OCI-LY3 (cell line): ENCODE data around the gene MGST3.

Experiments
- H2AFZ ChIP-seq: fragments of 200-600, 300-600 bp; shearing (Covaris generic); 2 replicates; pipeline ENCODE4 v1.6.0; 2014; ENCODE audit warnings: antibody characterized with exemption, low read depth, low read length
- H3K27ac ChIP-seq: fragments of 200-600, 300-600 bp; sonication (generic); 2 replicates; pipeline ENCODE4 v1.5.1; 2014; ENCODE audit warnings: mild to moderate bottlenecking, low read length, moderate library complexity, mixed read lengths
- H3K27me3 ChIP-seq: fragments of 200-600, 300-600 bp; sonication (generic); 2 replicates; pipeline ENCODE4 v1.6.1; 2014; ENCODE audit warnings: low read depth, low read length, mixed read lengths
- H3K36me3 ChIP-seq: fragments of 200-600, 300-600 bp; sonication (generic); replicated peaks from 2 replicates; pipeline ENCODE3; 2014; ENCODE audit warnings: low read depth, low read length, mixed read lengths
- H3K4me1 ChIP-seq: fragments of 300-600, 200-600 bp; sonication (generic); 2 replicates; pipeline ENCODE4 v1.6.1; 2014; ENCODE audit warnings: low read length, mixed read lengths
- H3K4me2 ChIP-seq: fragments of 200-600, 300-600 bp; sonication (generic); 2 replicates; pipeline ENCODE4 v1.6.1; 2014; ENCODE audit warnings: low read length, mixed read lengths
- H3K4me3 ChIP-seq: fragments of 300-600, 200-600 bp; sonication (generic); 2 replicates; pipeline ENCODE4 v1.5.1; 2014; ENCODE audit warnings: antibody characterized with exemption, mild to moderate bottlenecking, low read length, moderate library complexity
- H3K79me2 ChIP-seq: fragments of 300-600, 200-600 bp; shearing (Covaris generic); 2 replicates; pipeline ENCODE4 v1.6.1; 2014; ENCODE audit warnings: mild to moderate bottlenecking, low read length, mixed read lengths
- H3K9ac ChIP-seq: fragments of 300-600, 200-600 bp; shearing (Covaris generic); 2 replicates; pipeline ENCODE4 v1.6.0; 2014; ENCODE audit warnings: mild to moderate bottlenecking, low read length, moderate library complexity
- H3K9me3 ChIP-seq: fragments of 200-600, 300-600 bp; shearing (Covaris generic); 2 replicates; pipeline ENCODE4 v1.6.1; 2014; ENCODE audit warnings: low read length, mixed read lengths; ENCODE audit not compliant: insufficient read depth
- H4K20me1 ChIP-seq: fragments of 200-600, 300-600 bp; sonication (generic); 2 replicates; pipeline ENCODE4 v1.6.1; 2016; ENCODE audit warnings: low read length, mixed read lengths; ENCODE audit not compliant: insufficient read depth
- CTCF ChIP-seq: fragments of 200-600, 300-600 bp; sonication (generic); IDR thresholded peaks from 2 replicates; pipeline ENCODE4 v1.5.1; 2014; ENCODE audit warnings: antibody characterized with exemption, low read length, low read depth
- EZH2phosphoT487 ChIP-seq: fragments of 200-600 bp; shearing (Covaris generic); IDR thresholded peaks from 2 replicates; pipeline ENCODE4 v1.6.1; 2018; ENCODE audit warnings: antibody characterized with exemption, mixed run types, low read depth

Gene MGST3

GRCh38 chr1:165623624-165624023 lies 7.4 kb upstream of the MGST3 start:
- no peak overlapping the region for H3K9ac ChIP-seq

GRCh38 chr1:165624441-165624840 lies 6.6 kb upstream of the MGST3 start:
- Histone ChIP-seq H3K9ac (no peak overlapping the region), H3K4me1 (no peaks in the 10 kb centered on the region), H3K27me3 (peaks cover 18% of the 10 kb centered on the region), H3K79me2 (no peaks in the 10 kb centered on the region), H3K4me2 (no peak overlapping the region), H3K27ac (no peak overlapping the region), H3K4me3 (no peak overlapping the region), H4K20me1 (no peaks in the 10 kb centered on the region), H2AFZ (no peak overlapping the region), H3K36me3 (no peaks in the 10 kb centered on the region), H3K9me3 (no peaks in the 10 kb centered on the region)
- TF ChIP-seq CTCF (no peak), EZH2phosphoT487 (no peak)

More at GRCh38 chr1:165623624-165624023, 7.4 kb upstream of the MGST3 start:
- TF ChIP-seq EZH2phosphoT487 (no peak), CTCF (no peak)
- H3K79me2 ChIP-seq = no peaks in the 10 kb centered on the region
- H3K36me3 ChIP-seq = no peaks in the 10 kb centered on the region
- no peak overlapping the region for H2AFZ ChIP-seq
- H3K4me3 ChIP-seq = no peak overlapping the region
- H3K9me3 ChIP-seq = no peaks in the 10 kb centered on the region
- H3K27ac ChIP-seq = no peak overlapping the region
- H3K27me3 ChIP-seq = peaks cover 18% of the 10 kb centered on the region
- H4K20me1 ChIP-seq = no peaks in the 10 kb centered on the region
- no peaks in the 10 kb centered on the region for H3K4me1 ChIP-seq
- no peak overlapping the region for H3K4me2 ChIP-seq

GRCh38 chr1:165628147-165628822 lies 2.7 kb upstream of the MGST3 start:
- H3K4me2 ChIP-seq = no peak overlapping the region
- peaks cover 21% of the 10 kb centered on the region for H3K4me1 ChIP-seq
- no peaks in the 10 kb centered on the region for H3K79me2 ChIP-seq
- no peak overlapping the region for H3K9ac ChIP-seq
- no peak for TF ChIP-seq EZH2phosphoT487
- TF ChIP-seq CTCF = no peak
- no peaks in the 10 kb centered on the region for H3K36me3 ChIP-seq
- H4K20me1 ChIP-seq = peaks cover 8% of the 10 kb centered on the region; the same call in 1 of the 2 replicates
- no peak overlapping the region for H3K27ac ChIP-seq
- H3K27me3 ChIP-seq = peaks cover 30% of the 10 kb centered on the region
- no peak overlapping the region for H3K4me3 ChIP-seq
- H3K9me3 ChIP-seq = no peaks in the 10 kb centered on the region
- no peak overlapping the region for H2AFZ ChIP-seq

- Histone ChIP-seq H2AFZ (no peak overlapping the region), H3K27ac (no peak overlapping the region), H3K4me1 (peaks cover 29% of the 10 kb centered on the region), H3K4me2 (no peak overlapping the region), H3K79me2 (no peaks in the 10 kb centered on the region), H3K9me3 (no peaks in the 10 kb centered on the region), H3K27me3 (peaks cover 32% of the 10 kb centered on the region), H3K4me3 (no peak overlapping the region), H3K36me3 (no peaks in the 10 kb centered on the region), H3K9ac (no peak overlapping the region), H4K20me1 (peaks cover 14% of the 10 kb centered on the region; the same call in 1 of the 2 replicates)
- no peak for TF ChIP-seq EZH2phosphoT487
- no peak for TF ChIP-seq CTCF
Measured at GRCh38 chr1:165629151-165629550, 1.9 kb upstream of the MGST3 start.
